CD4-positive, alpha-beta T cell (primary cell): ENCODE results near the gene ZNF581. TPM values are rescaled to one million over a fixed set of nuclear protein-coding genes. Genes with fewer than 3 reads are reported as not detected.

Source experiments
- ATAC-seq: fragments of 200-7000 bp; cut with Tn5 transposase; one replicate; pipeline ENCODE4 v1.10.0; 2022; ENCODE audit warnings: mild to moderate bottlenecking; ENCODE audit not compliant: poor library complexity
- CTCF ChIA-PET: fragments of 350-600 bp; sonication (Branson Sonifier 250); formaldehyde crosslinking; loops from one replicate; lab custom pipeline; 2021; ENCODE audit warnings: antibody characterized with exemption, inconsistent platforms; lab: Charles Lee
- POLR2A ChIA-PET: fragments of 350-600 bp; sonication (Branson Sonifier 250); formaldehyde crosslinking; loops from one replicate; lab custom pipeline; 2021; ENCODE audit warnings: antibody characterized with exemption, inconsistent platforms; lab: Charles Lee
- DNase-seq, 14 experiments: peaks; one replicate each; pipeline ENCODE4 v3.0.0-alpha.2; 2013 to 2020; ENCODE audit warnings: mixed read lengths in 2 of 14
- H3K27ac ChIP-seq, 2 donors: one replicate each; pipeline versions ENCODE4 v1.5.1 to v1.7.0; 2013; ENCODE audit warnings: low read length in 2 of 2, low read depth in 1 of 2, mild to moderate bottlenecking in 1 of 2
- H3K27me3 ChIP-seq, 2 experiments: 1 replicate in 1 of 2; 2 replicates in 1 of 2; pipeline versions ENCODE4 v1.6.1 to v1.7.0; 2013; ENCODE audit warnings: low read length in 2 of 2, control low read depth in 1 of 2, mild to moderate bottlenecking in 1 of 2, moderate library complexity in 1 of 2; ENCODE audit not compliant: insufficient read depth in 2 of 2, control insufficient read depth in 1 of 2
- H3K36me3 ChIP-seq: one replicate; pipeline ENCODE4 v1.6.1; 2013; ENCODE audit warnings: low read length, control low read depth; ENCODE audit not compliant: insufficient read depth
- H3K4me1 ChIP-seq: one replicate; pipeline ENCODE4 v1.6.1; 2013; ENCODE audit warnings: low read length, control low read depth; ENCODE audit not compliant: insufficient read depth
- H3K4me3 ChIP-seq: one replicate; pipeline ENCODE4 v1.5.1; 2013; ENCODE audit warnings: mild to moderate bottlenecking, low read length, moderate library complexity
- H3K9me3 ChIP-seq, 2 experiments: 1 replicate in 1 of 2; 2 replicates in 1 of 2; pipeline versions ENCODE4 v1.6.1 to v1.7.0; 2013; ENCODE audit warnings: low read length in 2 of 2, mild to moderate bottlenecking in 2 of 2, control low read depth in 1 of 2, moderate library complexity in 1 of 2; ENCODE audit not compliant: control insufficient read depth in 1 of 2, insufficient read depth in 1 of 2
- H3K27ac Mint-ChIP-seq: one replicate; pipeline ENCODE4 v1.8.0; 2020; ENCODE audit warnings: mixed read lengths
- H3K27me3 Mint-ChIP-seq: one replicate; pipeline ENCODE4 v1.8.0; 2021; ENCODE audit warnings: mixed read lengths
- H3K36me3 Mint-ChIP-seq: one replicate; pipeline ENCODE4 v1.8.0; 2021; ENCODE audit warnings: low read depth, mixed read lengths
- H3K4me1 Mint-ChIP-seq: one replicate; pipeline ENCODE4 v1.8.0; 2021; ENCODE audit warnings: low read depth, mixed read lengths
- H3K4me3 Mint-ChIP-seq: one replicate; pipeline ENCODE4 v1.8.0; 2020; ENCODE audit warnings: mild to moderate bottlenecking, mixed read lengths
- H3K9me3 Mint-ChIP-seq: one replicate; pipeline ENCODE4 v1.8.0; 2020; ENCODE audit warnings: mixed read lengths
- CTCF ChIP-seq: fragments of 200-600 bp; IDR thresholded peaks from one replicate; pipeline ENCODE4 v1.8.0; 2022; ENCODE audit warnings: antibody characterized with exemption, mild to moderate bottlenecking
- intact Hi-C, 2 experiments: fragments of 100-400 bp; cut with DNase I in 1 of 2; cut with micrococcal nuclease in 1 of 2; formaldehyde crosslinking; loops; one replicate each; pipeline versions ENCODE4 v1.15.1 to v1.9.0; 2023 to 2025; cut with DNase I, micrococcal nuclease
- total RNA-seq, 174 experiments: library from RNA in 2 of 174; stranded (reverse) in 2 of 174; gene quantifications; one replicate each; pipeline ENCODE4 v1.2.3 and lab custom pipeline; 2021 to 2026

Gene ZNF581
- total RNA-seq, 2 experiments from 2014 or later, result 23.1 to 24.7 TPM

GRCh38 chr19:55597501-55597921, 45.9 kb upstream of the ZNF581 start:
- intact Hi-C loops, result loop anchor here (5.0 kb wide), 2 partner anchors 45 to 315 kb away; partner anchors contain the start of genes BRSK1 (in 1 of the 2), HSPBP1 (in 1 of the 2), ZNF580 (in 1 of the 2) and ZNF581 (in 1 of the 2)
- no peak for TF ChIP-seq CTCF
- no peak overlapping the region for H3K4me3 ChIP-seq
- peaks cover 51% of the 10 kb centered on the region for H3K36me3 Mint-ChIP-seq
- POLR2A ChIA-PET, result no interaction called here
- H3K36me3 ChIP-seq, result peaks cover 22% of the 10 kb centered on the region
- H3K27me3 ChIP-seq, result no peaks in the 10 kb centered on the region
- no peaks in the 10 kb centered on the region for H3K9me3 Mint-ChIP-seq
- no peaks in the 10 kb centered on the region for H3K27me3 Mint-ChIP-seq
- peaks cover 22% of the 10 kb centered on the region for H3K4me1 Mint-ChIP-seq
- H3K9me3 ChIP-seq, result no peaks in the 10 kb centered on the region
- H3K4me3 Mint-ChIP-seq, result no peak overlapping the region
- peaks cover 27% of the 10 kb centered on the region for H3K4me1 ChIP-seq
- ATAC-seq (no peak), DNase-seq (peak in 1 of 14 experiments; percentile 34)
- CTCF ChIA-PET, result interaction anchor here (1.8 kb wide), 1 partner anchor 9 kb away, joined by 4 read pairs; no protein-coding TSS in a partner anchor
- H3K27ac Mint-ChIP-seq, result no peak overlapping the region
- no peak overlapping the region for H3K27ac ChIP-seq

GRCh38 chr19:55598034-55598433, 45.4 kb upstream of the ZNF581 start:
- DNase-seq, result peak in 1 of 14 experiments; percentile 33
- no peak overlapping the region for H3K27ac Mint-ChIP-seq

More at GRCh38 chr19:55598034-55598433, 45.4 kb upstream of the ZNF581 start:
- POLR2A ChIA-PET, result interaction anchor here (2.1 to 2.6 kb wide), 2 partner anchors 11 to 259 kb away, joined by 8 to 23 read pairs; partner anchors contain the start of gene KMT5C
- Histone ChIP-seq H3K27ac (no peak overlapping the region), H3K4me3 (no peak overlapping the region), H3K27me3 (no peaks in the 10 kb centered on the region), H3K36me3 (peaks cover 22% of the 10 kb centered on the region), H3K9me3 (no peaks in the 10 kb centered on the region), H3K4me1 (peaks cover 27% of the 10 kb centered on the region)
- Mint-ChIP-seq H3K9me3 (no peaks in the 10 kb centered on the region), H3K4me3 (peak overlapping the region; percentile 67), H3K4me1 (peaks cover 22% of the 10 kb centered on the region), H3K36me3 (peaks cover 51% of the 10 kb centered on the region), H3K27me3 (no peaks in the 10 kb centered on the region)
- no peak for TF ChIP-seq CTCF
- intact Hi-C loops, result loop anchor here (2.0 to 5.0 kb wide), 3 partner anchors 17 to 316 kb away; partner anchors contain the start of genes BRSK1 (in 1 of the 2), HSPBP1 (in 1 of the 2), ZNF579 (in 1 of the 2) and ZNF580 (in 1 of the 2)
- no peak for ATAC-seq
- CTCF ChIA-PET, result interaction anchor here (1.8 kb wide), 1 partner anchor 8 kb away, joined by 4 read pairs; no protein-coding TSS in a partner anchor
